Measurements from ENCODE around the gene ERC2. TPM values are rescaled to one million over a fixed set of nuclear protein-coding genes. Genes with fewer than 3 reads are reported as not detected.

The ERC2 gene
- total RNA-seq, 2 experiments from 2014 or later = not detected

DNA sequence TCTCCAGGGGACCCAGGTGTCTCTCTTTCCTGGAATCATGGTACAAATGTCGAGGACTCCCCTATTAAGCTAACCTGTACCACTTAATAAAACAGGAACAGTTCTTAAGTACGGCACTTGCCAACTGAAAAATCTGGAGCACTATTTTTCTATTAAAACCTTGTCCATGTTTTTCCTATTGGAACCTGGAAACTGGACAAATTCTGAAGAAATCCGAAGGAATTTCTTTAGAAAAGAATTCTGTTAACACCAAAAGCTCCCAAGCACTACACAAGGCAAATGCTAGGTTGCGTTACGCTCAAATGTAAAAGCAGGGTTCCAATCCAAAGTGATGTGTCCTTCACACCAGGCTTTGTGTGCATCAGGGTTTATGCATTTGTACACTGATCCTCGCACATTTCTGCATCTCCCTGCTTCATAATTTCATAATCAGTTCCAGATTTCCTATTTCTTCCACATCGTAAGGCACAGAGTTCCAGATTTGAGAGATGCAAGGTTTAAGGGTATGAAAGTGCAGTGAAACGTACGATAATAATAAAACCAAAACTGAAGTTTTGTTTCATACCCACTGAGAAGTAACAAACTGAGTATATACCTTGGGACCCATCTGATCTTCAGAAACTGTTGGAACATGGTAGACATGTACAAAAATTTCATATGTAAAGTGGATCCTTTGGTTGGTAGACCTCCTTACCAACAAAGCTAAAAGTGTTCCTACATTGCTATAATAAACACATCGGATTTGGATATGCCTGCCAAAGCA, 849.0 kb downstream of the ERC2 start:
- H3K79me2 ChIP-seq (ENCODE audit: insufficient read depth, low read depth, low read length) = no peaks in the 10 kb centered on the region
- no peaks in the 10 kb centered on the region for H4K20me1 ChIP-seq (ENCODE audit: insufficient read depth, low read length)
- H3K27ac ChIP-seq (ENCODE audit: low read depth, low read length, poor library complexity, severe bottlenecking) = no peak overlapping the region
- intact Hi-C loops (cut with micrococcal nuclease; ENCODE audit: unreplicated experiment) = no loop called here
- H3K36me3 ChIP-seq (ENCODE audit: insufficient read depth, low read length) = no peaks in the 10 kb centered on the region
- CTCF ChIA-PET (ENCODE audit: unreplicated experiment) = no interaction called here
- no peak overlapping the region for H3K4me3 ChIP-seq (ENCODE audit: low read depth, low read length, poor library complexity, severe bottlenecking)
- no peaks in the 10 kb centered on the region for H3K9me2 ChIP-seq (ENCODE audit: insufficient read depth, low read length)
- no peak overlapping the region for H3K4me2 ChIP-seq (ENCODE audit: low read length)
- no peak for DNase-seq (ENCODE audit: low spot score)
- H2AFZ ChIP-seq (ENCODE audit: low read length) = no peak overlapping the region
- no TSS peak for BruUV-seq (replicated peaks)
- H3K9me3 ChIP-seq (ENCODE audit: low read length) = no peaks in the 10 kb centered on the region
- H3K4me1 ChIP-seq (ENCODE audit: insufficient read depth, low read length, poor library complexity, severe bottlenecking) = no peaks in the 10 kb centered on the region
- POLR2A ChIA-PET = interaction anchor here (1.1 kb wide), 1 partner anchor 9 kb away, joined by 3 read pairs; no protein-coding TSS in a partner anchor
- TF ChIP-seq, protein P1, sequence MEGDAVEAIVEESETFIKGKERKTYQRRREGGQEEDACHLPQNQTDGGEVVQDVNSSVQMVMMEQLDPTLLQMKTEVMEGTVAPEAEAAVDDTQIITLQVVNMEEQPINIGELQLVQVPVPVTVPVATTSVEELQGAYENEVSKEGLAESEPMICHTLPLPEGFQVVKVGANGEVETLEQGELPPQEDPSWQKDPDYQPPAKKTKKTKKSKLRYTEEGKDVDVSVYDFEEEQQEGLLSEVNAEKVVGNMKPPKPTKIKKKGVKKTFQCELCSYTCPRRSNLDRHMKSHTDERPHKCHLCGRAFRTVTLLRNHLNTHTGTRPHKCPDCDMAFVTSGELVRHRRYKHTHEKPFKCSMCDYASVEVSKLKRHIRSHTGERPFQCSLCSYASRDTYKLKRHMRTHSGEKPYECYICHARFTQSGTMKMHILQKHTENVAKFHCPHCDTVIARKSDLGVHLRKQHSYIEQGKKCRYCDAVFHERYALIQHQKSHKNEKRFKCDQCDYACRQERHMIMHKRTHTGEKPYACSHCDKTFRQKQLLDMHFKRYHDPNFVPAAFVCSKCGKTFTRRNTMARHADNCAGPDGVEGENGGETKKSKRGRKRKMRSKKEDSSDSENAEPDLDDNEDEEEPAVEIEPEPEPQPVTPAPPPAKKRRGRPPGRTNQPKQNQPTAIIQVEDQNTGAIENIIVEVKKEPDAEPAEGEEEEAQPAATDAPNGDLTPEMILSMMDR (conservative IDR thresholded peaks at IDR 0.05; ENCODE audit: low read length) = no peak
- no peak for TF ChIP-seq EZH2phosphoT487 (IDR thresholded peaks at IDR 0.05; ENCODE audit: borderline replicate concordance, low read depth, low read length)

GRCh38 chr3:55617385-55617784, 850.9 kb downstream of the ERC2 start:
- Histone ChIP-seq H2AFZ (ENCODE audit: low read length) (no peak overlapping the region), H3K4me1 (ENCODE audit: insufficient read depth, low read length, poor library complexity, severe bottlenecking) (no peaks in the 10 kb centered on the region), H4K20me1 (ENCODE audit: insufficient read depth, low read length) (no peaks in the 10 kb centered on the region), H3K4me2 (ENCODE audit: low read length) (no peak overlapping the region), H3K9me3 (ENCODE audit: low read length) (no peaks in the 10 kb centered on the region), H3K9me2 (ENCODE audit: insufficient read depth, low read length) (no peaks in the 10 kb centered on the region), H3K27ac (ENCODE audit: low read depth, low read length, poor library complexity, severe bottlenecking) (no peak overlapping the region), H3K4me3 (ENCODE audit: low read depth, low read length, poor library complexity, severe bottlenecking) (no peak overlapping the region), H3K79me2 (ENCODE audit: insufficient read depth, low read depth, low read length) (no peaks in the 10 kb centered on the region), H3K36me3 (ENCODE audit: insufficient read depth, low read length) (no peaks in the 10 kb centered on the region)
- CTCF ChIA-PET (ENCODE audit: unreplicated experiment) = no interaction called here
- TF ChIP-seq EZH2phosphoT487 (IDR thresholded peaks at IDR 0.05; ENCODE audit: borderline replicate concordance, low read depth, low read length) = no peak
- TF ChIP-seq, protein P1 (conservative IDR thresholded peaks at IDR 0.05; ENCODE audit: low read length) = no peak
- intact Hi-C loops (cut with micrococcal nuclease; ENCODE audit: unreplicated experiment) = no loop called here
- DNase-seq (ENCODE audit: low spot score) = no peak
- POLR2A ChIA-PET = no interaction called here
- BruUV-seq (replicated peaks) = no TSS peak

DNA sequence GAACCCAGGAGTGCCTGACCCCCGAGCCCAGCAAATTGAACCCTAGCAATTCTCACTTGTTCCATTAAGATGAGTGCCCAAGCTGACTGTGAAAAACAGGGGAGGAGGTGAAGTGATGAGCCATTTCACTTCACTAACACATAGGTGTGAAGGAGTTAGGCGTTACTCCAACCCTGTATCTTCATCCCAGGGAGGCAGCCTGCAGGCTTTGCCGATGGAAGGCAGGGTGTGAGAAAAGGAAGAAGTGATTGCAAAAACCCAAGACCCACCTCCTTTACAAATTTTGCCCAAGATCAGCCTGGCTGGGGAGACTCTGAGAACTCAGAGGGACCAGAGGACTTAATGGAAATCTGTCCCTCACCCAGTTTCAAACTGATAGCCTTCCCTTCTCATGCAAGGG, 851.5 kb downstream of the ERC2 start:
- Histone ChIP-seq H3K4me2 (ENCODE audit: low read length) (no peak overlapping the region), H3K36me3 (ENCODE audit: insufficient read depth, low read length) (no peaks in the 10 kb centered on the region), H2AFZ (ENCODE audit: low read length) (no peak overlapping the region), H3K27ac (ENCODE audit: low read depth, low read length, poor library complexity, severe bottlenecking) (no peak overlapping the region), H3K4me3 (ENCODE audit: low read depth, low read length, poor library complexity, severe bottlenecking) (no peak overlapping the region), H3K9me3 (ENCODE audit: low read length) (no peaks in the 10 kb centered on the region), H3K9me2 (ENCODE audit: insufficient read depth, low read length) (no peaks in the 10 kb centered on the region), H3K4me1 (ENCODE audit: insufficient read depth, low read length, poor library complexity, severe bottlenecking) (no peaks in the 10 kb centered on the region), H3K79me2 (ENCODE audit: insufficient read depth, low read depth, low read length) (no peaks in the 10 kb centered on the region), H4K20me1 (ENCODE audit: insufficient read depth, low read length) (no peaks in the 10 kb centered on the region)
- POLR2A ChIA-PET = interaction anchor here (0.6 kb wide), 1 partner anchor 9 kb away, joined by 3 read pairs; no protein-coding TSS in a partner anchor
- no TSS peak for BruUV-seq (replicated peaks)
- intact Hi-C loops (cut with micrococcal nuclease; ENCODE audit: unreplicated experiment) = no loop called here
- TF ChIP-seq EZH2phosphoT487 (IDR thresholded peaks at IDR 0.05; ENCODE audit: borderline replicate concordance, low read depth, low read length) = no peak
- DNase-seq (ENCODE audit: low spot score) = no peak
- CTCF ChIA-PET (ENCODE audit: unreplicated experiment) = no interaction called here

All from OCI-LY7 (cell line).